GM18508 (cell line): ENCODE results near the gene TBC1D22B.

ENCODE experiments used
- ATAC-seq: cut with Tn5 transposase; IDR thresholded peaks from one replicate; pipeline ENCODE4 v1.9.1; 2021; ENCODE audit warnings: moderate number of reproducible peaks; ENCODE audit not compliant: insufficient read depth, unreplicated experiment

The TBC1D22B gene, protein sequence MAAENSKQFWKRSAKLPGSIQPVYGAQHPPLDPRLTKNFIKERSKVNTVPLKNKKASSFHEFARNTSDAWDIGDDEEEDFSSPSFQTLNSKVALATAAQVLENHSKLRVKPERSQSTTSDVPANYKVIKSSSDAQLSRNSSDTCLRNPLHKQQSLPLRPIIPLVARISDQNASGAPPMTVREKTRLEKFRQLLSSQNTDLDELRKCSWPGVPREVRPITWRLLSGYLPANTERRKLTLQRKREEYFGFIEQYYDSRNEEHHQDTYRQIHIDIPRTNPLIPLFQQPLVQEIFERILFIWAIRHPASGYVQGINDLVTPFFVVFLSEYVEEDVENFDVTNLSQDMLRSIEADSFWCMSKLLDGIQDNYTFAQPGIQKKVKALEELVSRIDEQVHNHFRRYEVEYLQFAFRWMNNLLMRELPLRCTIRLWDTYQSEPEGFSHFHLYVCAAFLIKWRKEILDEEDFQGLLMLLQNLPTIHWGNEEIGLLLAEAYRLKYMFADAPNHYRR

DNA sequence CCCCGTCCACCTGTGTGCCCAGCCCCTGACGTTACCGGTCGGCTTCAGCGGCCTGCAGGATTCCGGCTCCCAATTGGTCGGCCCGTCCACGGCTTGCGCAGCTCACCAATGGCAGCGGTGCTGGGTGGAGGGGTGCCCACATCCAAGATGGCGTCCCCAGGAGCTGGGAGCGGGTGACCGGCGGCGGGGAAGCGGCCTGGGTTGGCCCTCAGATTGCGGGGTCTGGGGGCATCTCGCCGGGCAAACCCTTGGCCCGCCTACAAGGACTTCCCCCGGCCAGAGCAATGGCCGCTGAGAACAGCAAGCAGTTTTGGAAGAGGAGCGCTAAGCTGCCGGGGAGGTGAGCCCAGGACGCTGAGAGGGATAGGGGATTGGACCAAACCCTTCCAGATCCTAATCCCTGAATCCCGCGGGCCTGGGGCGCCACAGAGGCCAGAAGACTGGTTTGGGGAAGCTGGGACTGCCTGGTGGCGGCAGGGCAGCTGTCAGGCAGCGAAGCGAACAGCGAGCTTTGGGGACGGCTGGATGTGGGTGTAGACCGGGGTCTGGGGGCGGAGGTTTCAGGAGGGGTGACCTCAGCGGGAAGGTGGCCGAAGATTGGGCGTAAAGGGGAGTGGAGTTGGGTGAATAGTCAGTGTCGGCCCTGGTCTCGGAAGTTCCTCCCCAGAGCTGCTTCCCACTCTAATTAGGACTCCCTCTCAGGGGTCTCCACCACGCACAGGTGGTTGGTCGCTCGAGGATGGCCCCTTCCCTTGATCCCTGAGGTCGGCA, at the start of gene TBC1D22B, which contains the start of gene TMEM217:
Gene TBC1D22B (plus strand): TSS at position 139 of the 771 bp plus-strand sequence. CDS start 146 bp downstream, at position 285.
Gene TMEM217 (minus strand): TSS at position 511 of the 771 bp plus-strand sequence. CDS start 39,114 bp downstream, outside the sequence.
- ATAC-seq: peak; percentile 83

- no peak for ATAC-seq
Observed at GRCh38 chr6:37207903-37208456, 49.6 kb upstream of the TBC1D22B start.

DNA sequence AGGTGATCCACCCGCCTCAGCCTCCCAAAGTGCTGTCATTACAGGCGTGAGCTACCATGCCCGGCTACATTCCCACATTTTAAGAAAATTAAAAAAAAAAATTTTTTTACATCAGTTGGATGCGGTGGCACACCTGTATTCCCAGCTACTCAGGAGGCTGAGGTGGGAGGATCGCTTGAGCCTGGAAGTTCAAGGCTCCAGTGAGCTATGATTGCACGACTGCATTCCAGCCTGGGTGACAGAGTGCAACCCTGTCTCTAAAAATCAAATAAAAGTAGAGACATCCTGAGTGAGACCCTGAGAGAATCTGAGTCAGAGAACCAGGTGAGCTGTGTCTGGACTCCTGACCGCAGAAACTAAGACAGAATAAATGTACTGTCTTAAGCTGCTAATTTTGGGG, 48.8 kb upstream of the TBC1D22B start:
- no peak for ATAC-seq

GRCh38 chr6:37209461-37210205, 47.9 kb upstream of the TBC1D22B start:
- ATAC-seq: no peak

GRCh38 chr6:37210313-37210968, 47.1 kb upstream of the TBC1D22B start:
- no peak for ATAC-seq

DNA sequence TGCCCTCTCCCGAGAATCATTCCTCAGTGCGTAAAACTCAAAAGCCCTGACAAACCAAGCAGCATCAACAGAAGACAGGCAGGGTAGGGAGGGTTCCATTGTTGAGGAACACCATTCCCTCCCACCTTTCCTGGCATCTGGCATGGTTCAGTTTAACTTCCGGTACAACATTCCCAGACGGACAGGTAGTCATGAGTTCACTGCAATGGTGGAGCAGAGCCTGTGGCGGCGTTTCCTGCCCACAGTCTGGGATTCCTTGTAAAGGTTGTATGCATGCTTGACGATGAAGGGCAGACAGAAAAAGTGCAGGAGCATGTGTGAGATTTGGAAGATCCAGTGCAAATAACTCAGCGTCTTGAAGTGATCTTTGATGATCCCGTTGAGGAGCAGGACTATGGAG, 45.3 kb upstream of the TBC1D22B start:
- ATAC-seq: no peak

GRCh38 chr6:37218061-37218460, 39.5 kb upstream of the TBC1D22B start:
- ATAC-seq: no peak

DNA sequence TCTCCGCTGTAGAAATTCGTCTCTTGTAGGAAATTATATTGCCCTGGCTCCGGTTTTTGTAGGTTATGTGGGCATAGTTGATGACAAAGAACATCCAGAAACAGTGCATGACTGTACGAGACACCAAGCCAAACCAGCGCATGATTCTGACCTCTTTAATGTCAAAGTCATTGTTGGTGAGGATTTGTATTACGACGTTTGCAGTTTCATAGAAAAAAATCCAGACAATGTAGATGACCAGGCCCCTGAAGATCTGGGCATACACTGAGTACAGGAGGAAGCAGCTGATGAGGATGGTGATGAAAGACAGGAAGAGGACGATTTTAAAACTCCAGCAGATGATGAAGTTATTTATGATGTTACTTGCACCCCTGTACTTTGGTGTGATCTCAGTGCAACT, 39.1 kb upstream of the TBC1D22B start:
- no peak for ATAC-seq

DNA sequence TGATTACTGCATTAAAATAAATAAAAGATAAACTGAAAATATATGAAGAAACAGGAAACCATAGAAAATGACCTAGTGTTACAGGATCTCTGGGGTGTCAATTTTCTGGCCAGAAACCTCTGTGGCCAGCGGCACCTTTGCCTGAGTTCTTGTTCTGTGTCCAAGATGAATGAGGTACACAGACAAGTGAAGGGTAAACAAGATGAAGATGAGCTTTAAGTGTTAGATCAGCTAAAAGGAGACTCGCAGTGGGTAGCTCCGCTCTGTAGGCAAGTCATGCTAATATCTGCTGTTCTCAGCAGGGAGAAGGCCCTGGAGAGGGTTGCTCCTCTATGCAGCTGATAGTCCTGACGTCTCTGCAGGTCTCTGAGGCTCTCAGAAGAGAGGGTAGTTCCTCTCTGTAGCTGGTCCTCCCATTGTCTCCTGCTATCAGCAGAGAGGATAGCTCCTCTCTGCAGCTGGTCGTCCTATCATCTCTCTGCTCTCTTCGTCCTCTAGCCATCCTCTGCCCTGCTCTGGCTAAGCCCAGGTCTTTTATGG, 35.9 kb upstream of the TBC1D22B start:
- ATAC-seq: no peak

- ATAC-seq: no peak
Observed at GRCh38 chr6:37222125-37222967, 35.2 kb upstream of the TBC1D22B start.

DNA sequence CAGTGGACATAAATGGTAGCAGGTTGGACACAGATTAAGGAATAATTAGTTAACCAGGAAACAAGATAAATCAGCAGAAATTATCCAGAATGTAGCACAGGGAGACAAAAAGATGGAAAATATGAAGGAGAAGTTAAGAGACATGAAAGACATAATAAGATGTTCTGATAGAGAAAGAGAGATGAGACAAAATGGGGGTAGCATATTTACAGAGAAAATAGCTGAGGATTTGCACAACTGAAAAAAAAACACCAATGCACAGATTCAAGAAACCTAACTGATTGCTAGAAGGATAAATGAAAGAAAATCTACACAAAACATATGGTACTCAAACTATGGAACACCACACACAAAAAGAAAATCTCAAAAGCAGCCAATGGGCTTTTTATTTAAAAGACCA, 34.6 kb upstream of the TBC1D22B start:
- ATAC-seq: no peak

DNA sequence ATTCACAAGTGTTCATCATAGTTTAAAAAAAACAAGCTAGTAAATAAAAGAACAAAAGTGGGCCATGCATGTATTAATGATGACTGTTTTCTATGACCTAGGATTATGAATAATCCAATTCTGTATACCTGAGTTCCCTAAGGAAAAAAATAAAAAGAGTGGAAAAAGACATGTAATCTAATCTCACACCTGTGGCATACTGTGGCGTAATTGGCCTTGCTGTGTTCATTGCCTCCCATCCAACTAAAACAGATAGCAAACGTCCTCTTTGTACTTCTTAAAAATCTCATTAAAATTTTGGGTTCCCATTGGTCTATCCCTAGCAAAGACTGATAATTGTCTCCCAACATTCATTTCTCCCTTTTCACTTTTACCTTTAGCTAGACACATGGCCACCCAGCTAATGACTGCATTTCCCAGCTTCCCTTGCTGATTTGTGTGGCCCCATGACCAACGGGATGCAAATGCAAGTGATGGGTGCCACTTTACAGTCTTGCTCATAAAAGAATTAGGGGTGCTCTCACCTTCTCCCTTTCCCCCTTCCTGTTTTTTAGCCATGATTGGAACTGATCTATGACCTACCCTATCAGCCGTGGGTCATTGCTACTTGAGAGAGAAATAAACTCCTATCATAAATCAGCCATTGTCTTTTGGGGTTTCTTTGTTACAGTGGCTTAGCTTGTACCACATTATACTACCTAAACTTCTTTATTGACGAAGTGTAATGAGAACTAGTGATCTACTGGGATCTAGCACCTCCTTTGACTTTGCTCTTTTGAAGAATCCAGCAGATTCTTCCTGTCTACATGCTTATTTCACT, 32.0 kb upstream of the TBC1D22B start:
- ATAC-seq: no peak

- no peak for ATAC-seq
Observed at GRCh38 chr6:37230104-37230503, 27.5 kb upstream of the TBC1D22B start.

DNA sequence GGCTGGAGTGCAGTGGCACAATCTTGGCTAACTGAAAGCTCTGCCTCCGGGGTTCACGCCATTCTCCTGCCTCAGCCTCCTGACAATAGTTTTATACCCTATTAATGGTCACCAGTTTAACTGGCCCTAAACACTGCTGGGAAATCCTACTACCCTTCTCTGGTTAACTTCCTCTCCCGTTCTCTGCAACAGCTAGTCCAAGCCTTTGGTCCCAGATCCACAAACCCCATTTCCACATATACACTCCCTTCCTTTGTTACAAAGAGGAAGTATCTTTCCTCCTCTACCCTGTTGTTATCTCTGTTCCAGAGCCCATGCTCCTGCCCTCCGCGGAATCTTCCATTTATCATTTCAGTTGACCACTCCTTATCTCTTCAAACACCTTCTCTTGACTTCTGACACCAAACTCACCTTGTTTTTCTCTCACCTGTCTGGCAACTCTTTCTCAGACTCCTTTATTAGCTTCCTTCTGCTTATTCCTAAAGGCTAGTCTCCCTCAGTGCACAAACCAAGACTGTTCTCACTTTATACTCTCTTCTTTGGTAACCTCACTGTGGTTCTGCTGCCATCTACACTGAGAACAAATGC, 25.0 kb upstream of the TBC1D22B start:
- no peak for ATAC-seq

- ATAC-seq: no peak
Observed at GRCh38 chr6:37233541-37233940, 24.0 kb upstream of the TBC1D22B start.

- no peak for ATAC-seq
Observed at GRCh38 chr6:37236921-37237320, 20.7 kb upstream of the TBC1D22B start.

- ATAC-seq: no peak
Observed at GRCh38 chr6:37237789-37238188, 19.8 kb upstream of the TBC1D22B start.
